GM23338 (cell line): ENCODE data around the gene PTP4A2. TPM values are rescaled to one million over a fixed set of nuclear protein-coding genes. Genes with fewer than 3 reads are reported as not detected.

ENCODE experiments used
- ATAC-seq: fragments of 200-7000 bp; cut with Tn5 transposase; 3 replicates; pipeline ENCODE4 v1.9.1; 2020
- DNase-seq: peaks from one replicate; pipeline ENCODE4 v3.0.0-alpha.2; 2015; ENCODE audit warnings: low spot score
- H2AFZ ChIP-seq: fragments of 200-600 bp; sonication (generic); 2 replicates; pipeline ENCODE4 v1.8.0; 2016; ENCODE audit warnings: antibody characterized with exemption, mild to moderate bottlenecking, moderate library complexity
- H3F3A ChIP-seq: fragments of 200-600 bp; sonication (generic); replicated peaks from 2 replicates; pipeline ENCODE4 v1.8.0; 2017; ENCODE audit warnings: antibody characterized with exemption, mixed run types, low read depth
- H3K27ac ChIP-seq: fragments of 200-600 bp; sonication (generic); 2 replicates; pipeline ENCODE4 v1.6.1; 2016; ENCODE audit warnings: low read depth
- H3K27me3 ChIP-seq: fragments of 200-600 bp; sonication (generic); 2 replicates; pipeline ENCODE4 v1.8.0; 2016; ENCODE audit warnings: mild to moderate bottlenecking, mixed run types, moderate library complexity; ENCODE audit not compliant: insufficient read depth
- H3K36me3 ChIP-seq: fragments of 200-600 bp; sonication (generic); 2 replicates; pipeline ENCODE4 v1.8.0; 2016; ENCODE audit warnings: mild to moderate bottlenecking; ENCODE audit not compliant: insufficient read depth
- H3K4me1 ChIP-seq: fragments of 200-600 bp; sonication (generic); 2 replicates; pipeline ENCODE4 v1.8.0; 2016; ENCODE audit warnings: mild to moderate bottlenecking, moderate library complexity; ENCODE audit not compliant: insufficient read depth
- H3K4me2 ChIP-seq: fragments of 200-600 bp; sonication (generic); 2 replicates; pipeline ENCODE4 v1.7.1; 2017; ENCODE audit warnings: mixed run types
- H3K4me3 ChIP-seq: fragments of 200-600 bp; sonication (generic); 2 replicates; pipeline ENCODE4 v1.6.1; 2016; ENCODE audit warnings: mixed run types
- H3K79me2 ChIP-seq: fragments of 200-600 bp; sonication (generic); replicated peaks from 2 replicates; pipeline ENCODE4 v1.8.0; 2017; ENCODE audit warnings: mild to moderate bottlenecking; ENCODE audit not compliant: insufficient read depth
- H3K9me2 ChIP-seq: fragments of 200-600 bp; sonication (generic); 2 replicates; pipeline ENCODE4 v1.8.0; 2017; ENCODE audit not compliant: insufficient read depth
- H4K20me1 ChIP-seq: fragments of 200-600 bp; sonication (generic); replicated peaks from 2 replicates; pipeline ENCODE4 v1.8.0; 2017; ENCODE audit warnings: mild to moderate bottlenecking; ENCODE audit not compliant: insufficient read depth
- H3K27ac Mint-ChIP-seq: 2 replicates; pipeline ENCODE4 v1.8.0; 2020; ENCODE audit warnings: inconsistent platforms, mild to moderate bottlenecking, moderate library complexity, mixed read lengths
- H3K27me3 Mint-ChIP-seq: 3 replicates; pipeline ENCODE4 v1.8.0; 2022; ENCODE audit warnings: low read depth, mild to moderate bottlenecking, moderate library complexity, mixed read lengths, inconsistent platforms; ENCODE audit not compliant: insufficient read depth, poor library complexity
- H3K36me3 Mint-ChIP-seq: 3 replicates; pipeline ENCODE4 v1.8.0; 2021; ENCODE audit warnings: low read depth, mild to moderate bottlenecking, inconsistent platforms, moderate library complexity, mixed read lengths
- H3K4me1 Mint-ChIP-seq: 3 replicates; pipeline ENCODE4 v1.8.0; 2020; ENCODE audit warnings: mild to moderate bottlenecking, inconsistent platforms, mixed read lengths
- H3K4me3 Mint-ChIP-seq: 3 replicates; pipeline ENCODE4 v1.8.0; 2021; ENCODE audit warnings: moderate library complexity, mild to moderate bottlenecking, inconsistent platforms, mixed read lengths
- H3K9me3 Mint-ChIP-seq: 3 replicates; pipeline ENCODE4 v1.8.0; 2020; ENCODE audit warnings: moderate library complexity, mild to moderate bottlenecking, inconsistent platforms, mixed read lengths
- JUNB ChIP-seq: IDR thresholded peaks from one replicate; pipeline ENCODE4 v1.6.1; 2016; ENCODE audit warnings: antibody characterized with exemption; ENCODE audit not compliant: unreplicated experiment
- NANOG ChIP-seq: IDR thresholded peaks from 2 replicates; pipeline ENCODE4 v1.6.1; 2016; ENCODE audit warnings: antibody characterized with exemption, borderline replicate concordance
- STAT1 ChIP-seq: IDR thresholded peaks from one replicate; pipeline ENCODE4 v1.6.1; 2016; ENCODE audit warnings: antibody characterized with exemption; ENCODE audit not compliant: unreplicated experiment
- polyA plus RNA-seq: library from polyadenylated mRNA; unstranded; fragments of >200 nt; fragmentation: Nextera tagmentation; extraction: Ambion mirVana; gene quantifications from 2 replicates; pipeline ENCODE4 v1.2.1, GENCODE V29; 2016
- total RNA-seq: library from RNA; depleted of rRNA; stranded (reverse); fragments of >200 nt; shearing (Covaris generic); gene quantifications from 2 replicates; pipeline ENCODE4 v1.2.3, GENCODE V29; 2014
- TF ChIP-seq, protein P1 (sequence below): IDR thresholded peaks from one replicate; pipeline ENCODE4 v1.6.1; 2018; ENCODE audit warnings: antibody characterized with exemption; ENCODE audit not compliant: unreplicated experiment
- TF ChIP-seq, protein P2 (sequence below): fragments of 250-450 bp; sonication (Bioruptor Pico); IDR thresholded peaks from 2 replicates; pipeline ENCODE4 v1.5.0; 2020; ENCODE audit warnings: mild to moderate bottlenecking, moderate library complexity
- TF ChIP-seq, protein P3 (sequence below), 2 experiments: fragments of 200-600 bp in 1 of 2; sonication (generic) in 1 of 2; conservative IDR thresholded peaks; 2 replicates each; pipeline versions ENCODE4 v1.5.1 to v1.6.1; 2016 to 2017; ENCODE audit warnings: antibody characterized with exemption in 2 of 2, low read depth in 2 of 2, mild to moderate bottlenecking in 2 of 2, moderate library complexity in 1 of 2

Gene PTP4A2
- total and polyA plus RNA-seq, 2 experiments from 2014 or later, result 153 to 260 TPM

DNA sequence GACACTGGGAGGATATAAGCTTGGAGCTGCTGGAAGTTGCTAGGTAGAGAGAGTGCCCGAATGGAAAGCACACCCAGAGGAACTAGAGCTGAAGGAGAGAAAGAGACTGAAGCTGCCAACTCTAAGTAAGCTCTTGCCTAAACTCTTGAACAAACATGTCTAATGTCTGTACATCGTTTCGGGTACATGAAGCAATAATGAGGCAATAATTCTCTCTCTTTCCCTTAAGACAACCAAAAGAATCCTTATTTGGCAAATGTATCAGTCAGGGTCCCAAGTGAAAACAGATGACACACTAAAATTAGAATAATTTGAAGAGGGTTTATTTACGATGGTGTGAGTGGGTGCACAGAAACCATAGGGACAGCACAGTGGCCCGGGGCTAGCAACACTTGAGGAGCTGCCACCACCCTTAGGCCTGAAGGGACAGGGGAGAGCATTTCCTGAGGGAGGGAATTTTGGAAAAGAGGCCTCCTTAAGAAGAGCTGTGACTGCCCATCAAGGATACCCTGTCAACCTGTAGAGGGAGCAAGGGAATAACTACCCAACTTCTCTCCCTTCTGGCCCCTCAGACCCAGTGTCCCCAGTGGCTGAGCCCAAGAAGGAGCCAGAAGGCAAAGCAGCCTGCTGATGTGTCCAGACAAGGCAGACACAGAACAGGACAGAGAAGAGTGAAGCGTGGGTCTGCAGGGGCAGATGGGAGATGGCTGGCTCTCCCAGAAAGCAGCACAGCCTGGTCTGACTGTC is 39.4 kb upstream of the PTP4A2 start:
- H3K4me3 Mint-ChIP-seq, result no peak overlapping the region
- H3K36me3 Mint-ChIP-seq, result no peaks in the 10 kb centered on the region
- no peaks in the 10 kb centered on the region for H4K20me1 ChIP-seq
- H3K9me3 Mint-ChIP-seq, result no peaks in the 10 kb centered on the region; the same call in 2 of the 3 replicates
- H3K4me1 ChIP-seq, result 0 out of 2 replicates have a peak, but pooled peaks cover 3% of the 10 kb centered on the region
- no peaks in the 10 kb centered on the region for H3K27me3 ChIP-seq
- no peak overlapping the region for H3K4me3 ChIP-seq
- H3K79me2 ChIP-seq, result no peaks in the 10 kb centered on the region
- peak overlapping the region; percentile 32; the same call in 1 of the 2 replicates for H3K27ac Mint-ChIP-seq
- H3K27me3 Mint-ChIP-seq, result peaks cover 8% of the 10 kb centered on the region
- no peaks in the 10 kb centered on the region for H3K9me2 ChIP-seq
- H3K27ac ChIP-seq, result peak overlapping the region; percentile 22; the same call in 1 of the 2 replicates
- TF ChIP-seq, protein P1, sequence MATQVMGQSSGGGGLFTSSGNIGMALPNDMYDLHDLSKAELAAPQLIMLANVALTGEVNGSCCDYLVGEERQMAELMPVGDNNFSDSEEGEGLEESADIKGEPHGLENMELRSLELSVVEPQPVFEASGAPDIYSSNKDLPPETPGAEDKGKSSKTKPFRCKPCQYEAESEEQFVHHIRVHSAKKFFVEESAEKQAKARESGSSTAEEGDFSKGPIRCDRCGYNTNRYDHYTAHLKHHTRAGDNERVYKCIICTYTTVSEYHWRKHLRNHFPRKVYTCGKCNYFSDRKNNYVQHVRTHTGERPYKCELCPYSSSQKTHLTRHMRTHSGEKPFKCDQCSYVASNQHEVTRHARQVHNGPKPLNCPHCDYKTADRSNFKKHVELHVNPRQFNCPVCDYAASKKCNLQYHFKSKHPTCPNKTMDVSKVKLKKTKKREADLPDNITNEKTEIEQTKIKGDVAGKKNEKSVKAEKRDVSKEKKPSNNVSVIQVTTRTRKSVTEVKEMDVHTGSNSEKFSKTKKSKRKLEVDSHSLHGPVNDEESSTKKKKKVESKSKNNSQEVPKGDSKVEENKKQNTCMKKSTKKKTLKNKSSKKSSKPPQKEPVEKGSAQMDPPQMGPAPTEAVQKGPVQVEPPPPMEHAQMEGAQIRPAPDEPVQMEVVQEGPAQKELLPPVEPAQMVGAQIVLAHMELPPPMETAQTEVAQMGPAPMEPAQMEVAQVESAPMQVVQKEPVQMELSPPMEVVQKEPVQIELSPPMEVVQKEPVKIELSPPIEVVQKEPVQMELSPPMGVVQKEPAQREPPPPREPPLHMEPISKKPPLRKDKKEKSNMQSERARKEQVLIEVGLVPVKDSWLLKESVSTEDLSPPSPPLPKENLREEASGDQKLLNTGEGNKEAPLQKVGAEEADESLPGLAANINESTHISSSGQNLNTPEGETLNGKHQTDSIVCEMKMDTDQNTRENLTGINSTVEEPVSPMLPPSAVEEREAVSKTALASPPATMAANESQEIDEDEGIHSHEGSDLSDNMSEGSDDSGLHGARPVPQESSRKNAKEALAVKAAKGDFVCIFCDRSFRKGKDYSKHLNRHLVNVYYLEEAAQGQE, result no peak
- TF ChIP-seq STAT1, result no peak
- TF ChIP-seq, protein P2, sequence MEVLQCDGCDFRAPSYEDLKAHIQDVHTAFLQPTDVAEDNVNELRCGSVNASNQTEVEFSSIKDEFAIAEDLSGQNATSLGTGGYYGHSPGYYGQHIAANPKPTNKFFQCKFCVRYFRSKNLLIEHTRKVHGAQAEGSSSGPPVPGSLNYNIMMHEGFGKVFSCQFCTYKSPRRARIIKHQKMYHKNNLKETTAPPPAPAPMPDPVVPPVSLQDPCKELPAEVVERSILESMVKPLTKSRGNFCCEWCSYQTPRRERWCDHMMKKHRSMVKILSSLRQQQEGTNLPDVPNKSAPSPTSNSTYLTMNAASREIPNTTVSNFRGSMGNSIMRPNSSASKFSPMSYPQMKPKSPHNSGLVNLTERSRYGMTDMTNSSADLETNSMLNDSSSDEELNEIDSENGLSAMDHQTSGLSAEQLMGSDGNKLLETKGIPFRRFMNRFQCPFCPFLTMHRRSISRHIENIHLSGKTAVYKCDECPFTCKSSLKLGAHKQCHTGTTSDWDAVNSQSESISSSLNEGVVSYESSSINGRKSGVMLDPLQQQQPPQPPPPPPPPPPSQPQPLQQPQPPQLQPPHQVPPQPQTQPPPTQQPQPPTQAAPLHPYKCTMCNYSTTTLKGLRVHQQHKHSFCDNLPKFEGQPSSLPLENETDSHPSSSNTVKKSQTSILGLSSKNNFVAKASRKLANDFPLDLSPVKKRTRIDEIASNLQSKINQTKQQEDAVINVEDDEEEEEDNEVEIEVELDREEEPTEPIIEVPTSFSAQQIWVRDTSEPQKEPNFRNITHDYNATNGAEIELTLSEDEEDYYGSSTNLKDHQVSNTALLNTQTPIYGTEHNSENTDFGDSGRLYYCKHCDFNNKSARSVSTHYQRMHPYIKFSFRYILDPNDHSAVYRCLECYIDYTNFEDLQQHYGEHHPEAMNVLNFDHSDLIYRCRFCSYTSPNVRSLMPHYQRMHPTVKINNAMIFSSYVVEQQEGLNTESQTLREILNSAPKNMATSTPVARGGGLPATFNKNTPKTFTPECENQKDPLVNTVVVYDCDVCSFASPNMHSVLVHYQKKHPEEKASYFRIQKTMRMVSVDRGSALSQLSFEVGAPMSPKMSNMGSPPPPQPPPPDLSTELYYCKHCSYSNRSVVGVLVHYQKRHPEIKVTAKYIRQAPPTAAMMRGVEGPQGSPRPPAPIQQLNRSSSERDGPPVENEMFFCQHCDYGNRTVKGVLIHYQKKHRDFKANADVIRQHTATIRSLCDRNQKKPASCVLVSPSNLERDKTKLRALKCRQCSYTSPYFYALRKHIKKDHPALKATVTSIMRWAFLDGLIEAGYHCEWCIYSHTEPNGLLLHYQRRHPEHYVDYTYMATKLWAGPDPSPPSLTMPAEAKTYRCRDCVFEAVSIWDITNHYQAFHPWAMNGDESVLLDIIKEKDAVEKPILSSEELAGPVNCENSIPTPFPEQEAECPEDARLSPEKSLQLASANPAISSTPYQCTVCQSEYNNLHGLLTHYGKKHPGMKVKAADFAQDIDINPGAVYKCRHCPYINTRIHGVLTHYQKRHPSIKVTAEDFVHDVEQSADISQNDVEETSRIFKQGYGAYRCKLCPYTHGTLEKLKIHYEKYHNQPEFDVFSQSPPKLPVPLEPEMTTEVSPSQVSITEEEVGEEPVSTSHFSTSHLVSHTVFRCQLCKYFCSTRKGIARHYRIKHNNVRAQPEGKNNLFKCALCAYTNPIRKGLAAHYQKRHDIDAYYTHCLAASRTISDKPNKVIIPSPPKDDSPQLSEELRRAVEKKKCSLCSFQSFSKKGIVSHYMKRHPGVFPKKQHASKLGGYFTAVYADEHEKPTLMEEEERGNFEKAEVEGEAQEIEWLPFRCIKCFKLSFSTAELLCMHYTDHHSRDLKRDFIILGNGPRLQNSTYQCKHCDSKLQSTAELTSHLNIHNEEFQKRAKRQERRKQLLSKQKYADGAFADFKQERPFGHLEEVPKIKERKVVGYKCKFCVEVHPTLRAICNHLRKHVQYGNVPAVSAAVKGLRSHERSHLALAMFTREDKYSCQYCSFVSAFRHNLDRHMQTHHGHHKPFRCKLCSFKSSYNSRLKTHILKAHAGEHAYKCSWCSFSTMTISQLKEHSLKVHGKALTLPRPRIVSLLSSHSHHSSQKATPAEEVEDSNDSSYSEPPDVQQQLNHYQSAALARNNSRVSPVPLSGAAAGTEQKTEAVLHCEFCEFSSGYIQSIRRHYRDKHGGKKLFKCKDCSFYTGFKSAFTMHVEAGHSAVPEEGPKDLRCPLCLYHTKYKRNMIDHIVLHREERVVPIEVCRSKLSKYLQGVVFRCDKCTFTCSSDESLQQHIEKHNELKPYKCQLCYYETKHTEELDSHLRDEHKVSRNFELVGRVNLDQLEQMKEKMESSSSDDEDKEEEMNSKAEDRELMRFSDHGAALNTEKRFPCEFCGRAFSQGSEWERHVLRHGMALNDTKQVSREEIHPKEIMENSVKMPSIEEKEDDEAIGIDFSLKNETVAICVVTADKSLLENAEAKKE (CRISPR knock-in tag), result peak; percentile 15; the same call in 1 of the 2 replicates
- TF ChIP-seq NANOG, result no peak
- TF ChIP-seq, protein P3, sequence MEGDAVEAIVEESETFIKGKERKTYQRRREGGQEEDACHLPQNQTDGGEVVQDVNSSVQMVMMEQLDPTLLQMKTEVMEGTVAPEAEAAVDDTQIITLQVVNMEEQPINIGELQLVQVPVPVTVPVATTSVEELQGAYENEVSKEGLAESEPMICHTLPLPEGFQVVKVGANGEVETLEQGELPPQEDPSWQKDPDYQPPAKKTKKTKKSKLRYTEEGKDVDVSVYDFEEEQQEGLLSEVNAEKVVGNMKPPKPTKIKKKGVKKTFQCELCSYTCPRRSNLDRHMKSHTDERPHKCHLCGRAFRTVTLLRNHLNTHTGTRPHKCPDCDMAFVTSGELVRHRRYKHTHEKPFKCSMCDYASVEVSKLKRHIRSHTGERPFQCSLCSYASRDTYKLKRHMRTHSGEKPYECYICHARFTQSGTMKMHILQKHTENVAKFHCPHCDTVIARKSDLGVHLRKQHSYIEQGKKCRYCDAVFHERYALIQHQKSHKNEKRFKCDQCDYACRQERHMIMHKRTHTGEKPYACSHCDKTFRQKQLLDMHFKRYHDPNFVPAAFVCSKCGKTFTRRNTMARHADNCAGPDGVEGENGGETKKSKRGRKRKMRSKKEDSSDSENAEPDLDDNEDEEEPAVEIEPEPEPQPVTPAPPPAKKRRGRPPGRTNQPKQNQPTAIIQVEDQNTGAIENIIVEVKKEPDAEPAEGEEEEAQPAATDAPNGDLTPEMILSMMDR (conservative IDR thresholded peaks at IDR 0.05; ENCODE audit: low read depth in 2 of 2), result peak; percentile 65 to 80
- no peak for TF ChIP-seq JUNB
- peak; percentile 99 for ATAC-seq
- H3K4me2 ChIP-seq, result no peak overlapping the region
- H2AFZ ChIP-seq, result peak overlapping the region; percentile 87
- peaks cover 10% of the 10 kb centered on the region for H3K4me1 Mint-ChIP-seq
- no peaks in the 10 kb centered on the region for H3F3A ChIP-seq
- DNase-seq, result peak; percentile 93
- H3K36me3 ChIP-seq, result no peaks in the 10 kb centered on the region
